ENCODE measurements around the gene ACTR6. TPM values are rescaled to one million over a fixed set of nuclear protein-coding genes. Genes with fewer than 3 reads are reported as not detected.
A peak's percentile ranks its signal among the peaks of the same experiment; 100 is the strongest.

Gene ACTR6
- polyA plus RNA-seq, 1 donor (not counting 4 experiments of a cell fraction or from before 2014, with no cell fraction given), result 33.1 TPM

- H3K27me3 ChIP-seq (ENCODE audit: control insufficient read depth, extremely low read depth, insufficient read depth, low read length), result no peaks in the 10 kb centered on the region
- H3K4me3 ChIP-seq (ENCODE audit: control insufficient read depth in 2 of 3, extremely low read depth in 1 of 3, insufficient read depth in 2 of 3, low read depth in 1 of 3, low read length in 3 of 3), result peak within 1 kb of the TSS; percentile 83 to 92 (median 92)
- no peaks in the 10 kb centered on the region for H3K9me3 ChIP-seq (ENCODE audit: control insufficient read depth, low read depth, low read length)
- peak within 1 kb of the TSS; percentile 95 for H3K9ac ChIP-seq (ENCODE audit: control insufficient read depth, extremely low read depth, insufficient read depth, low read length)
- no peak for TF ChIP-seq CTCF (optimal IDR thresholded peaks at IDR 0.05 in 1 of 3, IDR thresholded peaks at IDR 0.05 in 1 of 3, conservative IDR thresholded peaks at IDR 0.05 in 1 of 3; ENCODE audit: extremely low read depth in 1 of 3, insufficient read depth in 2 of 3, low read length in 3 of 3)
- TF ChIP-seq EZH2 (IDR thresholded peaks at IDR 0.05; ENCODE audit: low read length), result no peak
- peak within 1 kb of the TSS; percentile 96 for H3K4me2 ChIP-seq (ENCODE audit: control insufficient read depth, extremely low read depth, insufficient read depth, low read depth, low read length)
- H3K9me1 ChIP-seq (ENCODE audit: control insufficient read depth, extremely low read depth, insufficient read depth, low read length), result peaks cover 2% of the 10 kb centered on the region
- FAIRE-seq, result no peak
- peaks cover 16% of the 10 kb centered on the region for H3K4me1 ChIP-seq (ENCODE audit: control insufficient read depth, extremely low read depth, insufficient read depth, low read length)
- peak within 1 kb of the TSS; percentile 100 for H2AFZ ChIP-seq (ENCODE audit: control insufficient read depth, low read length)
- peak within 1 kb of the TSS; percentile 91 for H3K27ac ChIP-seq (ENCODE audit: control insufficient read depth, insufficient read depth, low read length)
- H3K36me3 ChIP-seq (ENCODE audit: control insufficient read depth in 2 of 2, extremely low read depth in 1 of 2, insufficient read depth in 2 of 2, low read length in 2 of 2), result no peaks in the 10 kb centered on the region
- dilution Hi-C loops (cut with MboI; ENCODE audit: extremely low pct_ligation_motif_present, low sequenced_read_pairs), result no loop called here
- peaks cover 44% of the 10 kb centered on the region for H3K79me2 ChIP-seq (ENCODE audit: control insufficient read depth, insufficient read depth, low read length)
- DNase-seq (ENCODE audit: low read depth, low spot score), result peak; percentile 86
- no peaks in the 10 kb centered on the region for H4K20me1 ChIP-seq (ENCODE audit: control insufficient read depth, extremely low read depth, insufficient read depth, low read length)
These were observed 66.4 kb downstream of the ACTR6 start, which contains the start of the genes DEPDC4 and SCYL2 for GRCh38 chr12:100266835-100267602. DEPDC4 (minus strand) TSS chr12:100267079; CDS start chr12:100267076, 3 bp downstream. SCYL2 (plus strand) TSS chr12:100267177; CDS start chr12:100282971, 15,794 bp downstream.

GRCh38 chr12:100267603-100268281, 67.1 kb downstream of the ACTR6 start:
- H3K27ac ChIP-seq (ENCODE audit: control insufficient read depth, insufficient read depth, low read length), result peak overlapping the region; percentile 91
- H4K20me1 ChIP-seq (ENCODE audit: control insufficient read depth, extremely low read depth, insufficient read depth, low read length), result no peaks in the 10 kb centered on the region
- FAIRE-seq (peak; percentile 41), DNase-seq (ENCODE audit: low read depth, low spot score) (no peak)
- H3K27me3 ChIP-seq (ENCODE audit: control insufficient read depth, extremely low read depth, insufficient read depth, low read length), result no peaks in the 10 kb centered on the region
- H3K4me1 ChIP-seq (ENCODE audit: control insufficient read depth, extremely low read depth, insufficient read depth, low read length), result peaks cover 16% of the 10 kb centered on the region
- peak overlapping the region; percentile 95 for H3K9ac ChIP-seq (ENCODE audit: control insufficient read depth, extremely low read depth, insufficient read depth, low read length)
- H3K4me2 ChIP-seq (ENCODE audit: control insufficient read depth, extremely low read depth, insufficient read depth, low read depth, low read length), result peak overlapping the region; percentile 80
- H3K9me1 ChIP-seq (ENCODE audit: control insufficient read depth, extremely low read depth, insufficient read depth, low read length), result peaks cover 2% of the 10 kb centered on the region
- peak overlapping the region; percentile 87 for H2AFZ ChIP-seq (ENCODE audit: control insufficient read depth, low read length)
- TF ChIP-seq CTCF (optimal IDR thresholded peaks at IDR 0.05 in 1 of 3, IDR thresholded peaks at IDR 0.05 in 1 of 3, conservative IDR thresholded peaks at IDR 0.05 in 1 of 3; ENCODE audit: extremely low read depth in 1 of 3, insufficient read depth in 2 of 3, low read length in 3 of 3) (no peak), EZH2 (IDR thresholded peaks at IDR 0.05; ENCODE audit: low read length) (no peak)
- no peaks in the 10 kb centered on the region for H3K36me3 ChIP-seq (ENCODE audit: control insufficient read depth in 2 of 2, extremely low read depth in 1 of 2, insufficient read depth in 2 of 2, low read length in 2 of 2)
- H3K4me3 ChIP-seq (ENCODE audit: control insufficient read depth in 2 of 3, extremely low read depth in 1 of 3, insufficient read depth in 2 of 3, low read depth in 1 of 3, low read length in 3 of 3), result peak overlapping the region; percentile 83 to 92 (median 92)
- dilution Hi-C loops (cut with MboI; ENCODE audit: extremely low pct_ligation_motif_present, low sequenced_read_pairs), result no loop called here
- H3K9me3 ChIP-seq (ENCODE audit: control insufficient read depth, low read depth, low read length), result no peaks in the 10 kb centered on the region
- H3K79me2 ChIP-seq (ENCODE audit: control insufficient read depth, insufficient read depth, low read length), result peaks cover 49% of the 10 kb centered on the region
